GM12878 (cell line): ENCODE measurements around the gene HEATR9. TPM values are rescaled to one million over a fixed set of nuclear protein-coding genes. Genes with fewer than 3 reads are reported as not detected.

Source experiments
- ATF7 ChIP-seq: fragments of 450-650 bp; IDR thresholded peaks from 2 replicates; pipeline ENCODE4 v1.6.1; 2016; ENCODE audit warnings: low read depth, mild to moderate bottlenecking
- CBX5 ChIP-seq: sonication (generic); IDR thresholded peaks from 2 replicates; pipeline ENCODE4 v1.6.1; 2016; ENCODE audit warnings: low read depth, moderate library complexity, mild to moderate bottlenecking, inconsistent platforms
- CREB1 ChIP-seq: IDR thresholded peaks from 2 replicates; pipeline ENCODE4 v1.6.1; 2012; ENCODE audit warnings: low read depth, mild to moderate bottlenecking, inconsistent platforms
- CREM ChIP-seq: IDR thresholded peaks from 2 replicates; pipeline ENCODE4 v1.6.1; 2014; ENCODE audit warnings: antibody characterized with exemption, low read depth
- E2F4 ChIP-seq: IDR thresholded peaks from 2 replicates; pipeline ENCODE4 v1.6.1; 2012; ENCODE audit warnings: low read depth, low read length, improper control_type of control experiment
- EGR1 ChIP-seq, 2 experiments: IDR thresholded peaks; 1 replicate in 1 of 2; 2 replicates in 1 of 2; pipeline ENCODE4 v1.6.1; 2011 to 2012; ENCODE audit warnings: low read depth in 2 of 2, low read length in 2 of 2, borderline replicate concordance in 1 of 2, mild to moderate bottlenecking in 1 of 2, moderate library complexity in 1 of 2
- ESRRA ChIP-seq: IDR thresholded peaks from 2 replicates; pipeline ENCODE4 v1.6.1; 2012; ENCODE audit warnings: mild to moderate bottlenecking, low read length, improper control_type of control experiment
- MEF2A ChIP-seq: IDR thresholded peaks from 2 replicates; pipeline ENCODE4 v1.6.1; 2011; ENCODE audit warnings: low read depth, mild to moderate bottlenecking, low read length, moderate library complexity; ENCODE audit not compliant: insufficient read depth
- MXI1 ChIP-seq: fragments of 150-350 bp; IDR thresholded peaks from 2 replicates; pipeline ENCODE4 v1.6.1; 2011; ENCODE audit warnings: low read depth, mild to moderate bottlenecking, inconsistent platforms, low read length, improper control_type of control experiment
- NBN ChIP-seq: fragments of 450-650 bp; IDR thresholded peaks from 2 replicates; pipeline ENCODE4 v1.6.1; 2016
- RAD21 ChIP-seq: IDR thresholded peaks from 2 replicates; pipeline ENCODE4 v1.6.1; 2011; ENCODE audit warnings: mild to moderate bottlenecking, low read depth, low read length, moderate library complexity; ENCODE audit not compliant: insufficient read depth
- RB1 ChIP-seq: fragments of 450-650 bp; formaldehyde crosslinking; IDR thresholded peaks from 2 replicates; pipeline ENCODE4 v1.6.1; 2017; ENCODE audit warnings: mild to moderate bottlenecking, borderline replicate concordance
- RELA ChIP-seq: fragments of 450-650 bp; IDR thresholded peaks from 2 replicates; pipeline ENCODE4 v1.8.0; 2014; ENCODE audit warnings: borderline replicate concordance; ENCODE audit not compliant: partially characterized antibody
- REST ChIP-seq: IDR thresholded peaks from 2 replicates; pipeline ENCODE4 v1.6.1; 2012; ENCODE audit warnings: mild to moderate bottlenecking, low read depth, low read length
- RFX5 ChIP-seq: IDR thresholded peaks from 2 replicates; pipeline ENCODE4 v1.6.1; 2011; ENCODE audit warnings: low read depth, low read length, improper control_type of control experiment
- SMAD5 ChIP-seq: IDR thresholded peaks from 2 replicates; pipeline ENCODE4 v1.6.1; 2016; ENCODE audit warnings: antibody characterized with exemption, low read depth
- SP1 ChIP-seq: IDR thresholded peaks from one replicate; pipeline ENCODE4 v1.6.1; 2011; ENCODE audit warnings: low read depth, low read length
- SREBF2 ChIP-seq: IDR thresholded peaks from 2 replicates; pipeline ENCODE4 v1.6.1; 2012; ENCODE audit warnings: mild to moderate bottlenecking, low read length
- SRF ChIP-seq, 2 experiments: IDR thresholded peaks; 2 replicates each; pipeline ENCODE4 v1.6.1; 2011; ENCODE audit warnings: low read depth in 2 of 2, low read length in 2 of 2, mild to moderate bottlenecking in 1 of 2, moderate library complexity in 1 of 2
- SUZ12 ChIP-seq: fragments of 200-600 bp; sonication (generic); IDR thresholded peaks from one replicate; pipeline ENCODE4 v1.6.1; 2018; ENCODE audit warnings: antibody characterized with exemption, mild to moderate bottlenecking; ENCODE audit not compliant: unreplicated experiment
- ZNF207 ChIP-seq: fragments of 450-650 bp; IDR thresholded peaks from 2 replicates; pipeline ENCODE4 v1.6.1; 2014; ENCODE audit warnings: antibody characterized with exemption, mild to moderate bottlenecking, borderline replicate concordance
- polyA plus RNA-seq, 11 experiments: library from polyadenylated mRNA; depleted of rRNA in 4 of 11; unstranded in 6 of 11; stranded (reverse) in 5 of 11; fragments of >200 nt; fragmentation: Nextera tagmentation in 4 of 11; fragmentation: Illumina TruSeq in 1 of 11; extraction: Ambion mirVana in 4 of 11; extraction: Trizol in 1 of 11; gene quantifications; 1 replicate in 1 of 11; 2 replicates in 10 of 11; pipeline versions ENCODE4 v1.2.1 to v1.2.3, GENCODE V29; 2011 to 2016; ENCODE audit warnings: inconsistent platforms in 2 of 11, missing spikeins in 2 of 11, low read depth in 1 of 11
- total RNA-seq, 4 experiments: library from RNA; depleted of rRNA in 3 of 4; stranded (reverse); fragments of >200 nt in 3 of 4; fragmentation: Illumina TruSeq in 1 of 4; extraction: Trizol in 1 of 4; gene quantifications; 2 replicates each; pipeline versions ENCODE4 v1.2.1 to v1.2.3, GENCODE V29; 2013 to 2021
- TF ChIP-seq, protein P1 (sequence below): fragments of 450-650 bp; IDR thresholded peaks from 2 replicates; pipeline ENCODE4 v1.6.1; 2018; ENCODE audit warnings: borderline replicate concordance, mild to moderate bottlenecking; ENCODE audit not compliant: partially characterized antibody
- TF ChIP-seq, protein P2 (sequence below): IDR thresholded peaks from 2 replicates; pipeline ENCODE4 v1.6.1; 2011; ENCODE audit warnings: low read depth, mild to moderate bottlenecking, low read length, moderate library complexity, borderline replicate concordance; ENCODE audit errors: extremely low read depth

Gene HEATR9
- total and polyA plus RNA-seq, 10 of the 15 experiments (the other 5 are each of a cell fraction or from before 2014, with no cell fraction given): 0.04 to 0.43 (median 0.13) TPM; not detected in 2

DNA sequence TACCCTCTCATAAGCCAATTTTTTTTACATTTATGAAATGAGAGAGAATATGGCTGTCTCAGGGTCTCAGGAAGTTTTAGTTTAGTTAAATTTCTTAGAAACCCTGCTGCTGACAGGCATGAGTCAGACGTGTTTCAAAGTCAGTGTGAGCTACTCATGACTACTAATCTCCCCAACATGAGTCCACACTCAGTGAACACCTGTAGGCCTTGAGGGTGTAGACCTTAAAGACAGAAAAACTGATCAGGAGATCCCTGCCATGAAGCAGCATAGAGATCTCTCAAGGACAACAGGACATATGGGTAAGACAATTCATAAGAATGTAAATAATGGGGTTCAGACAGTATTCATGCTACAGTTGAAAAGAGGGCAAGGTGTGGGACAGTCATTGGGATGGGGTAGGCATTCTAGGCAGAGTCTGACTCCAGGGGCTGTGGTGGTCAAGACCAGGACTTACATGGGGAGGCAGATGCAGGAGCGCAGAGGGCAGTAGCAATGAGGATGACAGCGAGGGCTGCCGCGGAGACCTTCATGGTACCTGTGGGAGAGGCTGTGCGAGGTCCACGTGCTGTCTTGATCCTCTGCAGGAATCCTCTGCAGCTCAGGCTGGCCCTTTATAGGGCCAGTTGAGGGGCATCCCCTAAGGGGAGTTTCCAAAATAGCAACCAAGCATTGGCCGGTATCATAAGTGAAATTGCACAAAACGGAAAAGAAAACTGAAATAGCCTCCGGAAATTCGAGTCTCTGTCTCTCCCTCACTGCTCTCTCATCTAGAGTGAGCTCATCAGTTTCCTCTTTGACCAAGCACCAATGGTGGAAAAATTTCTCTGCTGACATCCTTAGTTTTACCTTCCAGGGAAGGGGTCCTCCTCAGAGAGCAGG, 11.3 kb upstream of the HEATR9 start, which contains the start of gene CCL5 (continued):
- TF ChIP-seq, protein P1, sequence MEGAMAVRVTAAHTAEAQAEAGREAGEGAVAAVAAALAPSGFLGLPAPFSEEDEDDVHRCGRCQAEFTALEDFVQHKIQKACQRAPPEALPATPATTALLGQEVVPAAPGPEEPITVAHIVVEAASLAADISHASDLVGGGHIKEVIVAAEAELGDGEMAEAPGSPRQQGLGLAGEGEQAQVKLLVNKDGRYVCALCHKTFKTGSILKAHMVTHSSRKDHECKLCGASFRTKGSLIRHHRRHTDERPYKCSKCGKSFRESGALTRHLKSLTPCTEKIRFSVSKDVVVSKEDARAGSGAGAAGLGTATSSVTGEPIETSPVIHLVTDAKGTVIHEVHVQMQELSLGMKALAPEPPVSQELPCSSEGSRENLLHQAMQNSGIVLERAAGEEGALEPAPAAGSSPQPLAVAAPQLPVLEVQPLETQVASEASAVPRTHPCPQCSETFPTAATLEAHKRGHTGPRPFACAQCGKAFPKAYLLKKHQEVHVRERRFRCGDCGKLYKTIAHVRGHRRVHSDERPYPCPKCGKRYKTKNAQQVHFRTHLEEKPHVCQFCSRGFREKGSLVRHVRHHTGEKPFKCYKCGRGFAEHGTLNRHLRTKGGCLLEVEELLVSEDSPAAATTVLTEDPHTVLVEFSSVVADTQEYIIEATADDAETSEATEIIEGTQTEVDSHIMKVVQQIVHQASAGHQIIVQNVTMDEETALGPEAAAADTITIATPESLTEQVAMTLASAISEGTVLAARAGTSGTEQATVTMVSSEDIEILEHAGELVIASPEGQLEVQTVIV: no peak
- TF ChIP-seq SUZ12: no peak
- peak in 1 of 2 experiments; percentile 4; a peak in 1 of 4 replicates for TF ChIP-seq SRF (IDR thresholded peaks at IDR 0.05; ENCODE audit: low read depth in 2 of 2, low read length in 2 of 2)
- TF ChIP-seq SMAD5: peak; percentile 80; the same call in 1 of the 2 replicates
- TF ChIP-seq MEF2A: peak; percentile 88
- TF ChIP-seq CBX5: no peak
- TF ChIP-seq SP1: no peak
- TF ChIP-seq EGR1 (IDR thresholded peaks at IDR 0.05; ENCODE audit: borderline replicate concordance in 1 of 2, low read depth in 2 of 2, low read length in 2 of 2): no peak
- TF ChIP-seq RELA: peak; percentile 84
- no peak for TF ChIP-seq ZNF207
- TF ChIP-seq RAD21: no peak; the same call in 1 of the 2 replicates
- 0 out of 2 replicates have a peak, but pooled peaks have one; percentile 62 for TF ChIP-seq RB1
- TF ChIP-seq, protein P2, sequence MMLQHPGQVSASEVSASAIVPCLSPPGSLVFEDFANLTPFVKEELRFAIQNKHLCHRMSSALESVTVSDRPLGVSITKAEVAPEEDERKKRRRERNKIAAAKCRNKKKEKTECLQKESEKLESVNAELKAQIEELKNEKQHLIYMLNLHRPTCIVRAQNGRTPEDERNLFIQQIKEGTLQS: no peak
- 0 out of 2 replicates have a peak, but pooled peaks have one; percentile 7 for TF ChIP-seq CREM
- TF ChIP-seq E2F4: no peak
- no peak for TF ChIP-seq ESRRA
- peak; percentile 88 for TF ChIP-seq NBN
- no peak for TF ChIP-seq RFX5
- peak; percentile 85; the same call in 1 of the 2 replicates for TF ChIP-seq MXI1
- TF ChIP-seq SREBF2: no peak
- TF ChIP-seq REST: no peak
- TF ChIP-seq ATF7: peak; percentile 96
- TF ChIP-seq CREB1: peak; percentile 41; the same call in 1 of the 2 replicates
